CMK (cell line): ENCODE data around the gene ZNF106.

Source experiments
- DNase-seq: peaks from one replicate; pipeline ENCODE4 v3.0.0-alpha.2; 2010; ENCODE audit warnings: low read depth

The ZNF106 gene

GRCh38 chr15:42490671-42491538 lies at the start of gene ZNF106:
ZNF106 (minus strand) TSS chr15:42491141; CDS start chr15:42472289, 18,852 bp downstream.
- peak; percentile 76 for DNase-seq

- no peak for DNase-seq
Observed at GRCh38 chr15:42533246-42533645, 42.3 kb upstream of the ZNF106 start.

- DNase-seq: no peak
Observed at GRCh38 chr15:42528970-42529369, 38.0 kb upstream of the ZNF106 start.

GRCh38 chr15:42523331-42523730 lies 32.4 kb upstream of the ZNF106 start:
- DNase-seq: no peak

- no peak for DNase-seq
Observed at GRCh38 chr15:42511007-42511391, 20.1 kb upstream of the ZNF106 start.

GRCh38 chr15:42510258-42511006 lies 19.5 kb upstream of the ZNF106 start:
- no peak for DNase-seq

GRCh38 chr15:42508263-42508690 lies 17.3 kb upstream of the ZNF106 start:
- no peak for DNase-seq

- no peak for DNase-seq
Observed at GRCh38 chr15:42507514-42507913, 16.6 kb upstream of the ZNF106 start.

- no peak for DNase-seq
Observed at GRCh38 chr15:42504631-42505030, 13.7 kb upstream of the ZNF106 start.

GRCh38 chr15:42503825-42504224 lies 12.9 kb upstream of the ZNF106 start:
- no peak for DNase-seq

GRCh38 chr15:42502477-42502876 lies 11.5 kb upstream of the ZNF106 start:
- no peak for DNase-seq

- no peak for DNase-seq
Observed at GRCh38 chr15:42499858-42500609, 9.1 kb upstream of the ZNF106 start.

GRCh38 chr15:42498212-42499068 lies 7.5 kb upstream of the ZNF106 start:
- no peak for DNase-seq

GRCh38 chr15:42495361-42496212 lies 4.6 kb upstream of the ZNF106 start, which contains the start of gene SNAP23:
SNAP23 (plus strand) TSS chr15:42495634; CDS start chr15:42511847, 16,213 bp downstream.
- peak; percentile 74 for DNase-seq

GRCh38 chr15:42494998-42495360 lies 4.0 kb upstream of the ZNF106 start:
- no peak for DNase-seq

- no peak for DNase-seq
Observed at GRCh38 chr15:42493679-42494078, 2.7 kb upstream of the ZNF106 start.

- no peak for DNase-seq
Observed at GRCh38 chr15:42491539-42492225, 741 bp upstream of the ZNF106 start.

- no peak for DNase-seq
Observed at GRCh38 chr15:42490291-42490670, 660 bp downstream of the ZNF106 start.

- DNase-seq: no peak
Observed at GRCh38 chr15:42483677-42484076, 7.3 kb downstream of the ZNF106 start.

- no peak for DNase-seq
Observed at GRCh38 chr15:42482701-42483100, 8.2 kb downstream of the ZNF106 start.
